ENCODE measurements around the gene RNF121.

RNF121 gene

DNA sequence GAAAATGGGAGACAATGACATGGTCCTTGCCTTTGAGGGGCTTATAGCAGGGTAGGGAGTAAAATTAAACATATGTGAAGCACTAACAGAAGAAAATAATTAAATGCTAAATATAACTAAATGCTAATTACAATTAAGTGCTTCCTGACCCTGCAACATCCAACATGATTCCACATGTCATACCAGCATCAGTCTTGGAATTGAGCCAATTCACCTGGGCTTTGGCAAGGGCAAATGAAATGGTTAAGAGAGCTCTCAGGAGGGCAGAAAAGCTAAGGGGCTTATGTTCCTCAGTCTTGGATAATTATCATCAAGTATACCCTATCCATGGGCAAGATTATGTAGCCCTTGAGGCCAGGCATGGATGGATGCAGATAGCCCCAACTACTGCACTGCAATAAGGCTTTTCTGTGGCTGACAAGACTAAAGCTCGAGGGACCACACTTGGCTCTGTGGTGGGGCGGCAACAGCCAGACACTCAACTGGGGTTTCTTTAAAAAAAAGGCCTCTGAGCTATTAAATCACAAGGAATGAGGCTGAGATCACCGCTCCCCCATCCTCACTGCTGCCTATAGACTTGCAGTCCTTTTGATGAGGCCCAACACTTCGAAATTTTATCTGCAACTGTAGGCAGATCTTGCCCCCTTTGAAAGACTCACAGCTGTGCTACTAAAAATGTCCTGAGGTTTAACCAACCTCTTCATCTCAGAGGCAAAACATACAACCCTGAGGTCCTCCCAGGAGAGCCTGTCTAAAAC lies 108.9 kb downstream of the RNF121 start:
- no peak for DNase-seq (ENCODE audit: low read depth in 1 of 2, low spot score in 1 of 2)

DNA sequence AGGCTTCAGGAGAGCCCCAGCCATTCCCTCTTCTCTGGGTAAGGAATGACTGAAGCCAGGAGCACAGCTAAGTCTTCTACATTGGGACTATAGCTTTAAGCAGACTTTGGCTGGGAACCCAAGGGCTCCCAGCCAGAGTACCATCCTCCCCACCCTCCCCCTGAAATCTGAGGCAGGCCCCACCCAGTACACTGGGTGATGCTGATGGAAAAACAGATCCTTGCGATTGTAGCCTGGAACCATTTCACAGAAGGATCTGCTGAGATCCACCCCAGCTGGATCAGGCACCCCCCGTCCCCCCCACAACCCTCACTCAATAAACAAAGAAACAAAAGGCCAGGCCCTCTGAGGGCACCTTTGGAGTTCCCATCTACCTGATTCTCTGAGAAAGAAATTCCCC lies 109.6 kb downstream of the RNF121 start:
- DNase-seq (ENCODE audit: low read depth in 1 of 2, low spot score in 1 of 2), result no peak

DNA sequence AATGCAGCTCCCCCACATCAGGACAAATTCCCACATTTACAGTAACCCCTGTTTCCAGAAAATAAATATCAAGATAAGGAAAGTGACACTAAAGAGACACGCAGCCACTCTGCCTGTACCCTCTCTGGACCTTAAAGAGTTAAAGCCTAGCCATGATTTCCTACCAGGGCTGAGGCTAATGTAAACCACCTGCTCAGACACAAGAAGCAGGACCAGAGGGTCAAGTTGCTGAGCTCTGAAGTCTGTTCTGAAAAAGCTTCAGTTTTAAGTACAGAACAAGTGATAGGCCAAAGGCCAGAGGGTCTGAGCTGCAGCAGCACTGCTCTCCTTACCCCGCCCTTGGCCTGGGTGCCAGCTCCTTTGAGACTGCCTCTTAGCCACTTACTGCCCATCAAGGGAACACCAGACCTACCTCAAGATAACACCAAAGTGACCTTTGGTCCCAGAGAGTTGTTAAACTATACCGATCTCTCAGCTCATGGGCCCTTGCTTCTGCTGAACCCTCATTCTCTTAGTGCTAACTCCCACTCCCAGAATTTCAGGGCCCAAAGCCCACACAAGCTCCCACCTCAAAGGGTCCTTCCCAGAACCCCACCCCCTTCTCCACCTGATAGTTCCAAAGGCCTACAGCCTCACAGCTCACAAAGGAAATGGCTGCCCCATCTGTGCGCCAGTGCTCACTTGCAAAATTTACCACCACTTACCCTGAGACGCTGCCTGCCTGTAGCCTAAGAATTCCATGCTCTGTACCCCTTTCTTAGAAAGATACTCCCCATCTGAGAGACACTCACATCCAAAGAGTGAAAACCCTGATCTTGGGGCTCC lies 110.4 kb downstream of the RNF121 start:
- DNase-seq (ENCODE audit: low read depth in 1 of 2, low spot score in 1 of 2), result no peak

DNA sequence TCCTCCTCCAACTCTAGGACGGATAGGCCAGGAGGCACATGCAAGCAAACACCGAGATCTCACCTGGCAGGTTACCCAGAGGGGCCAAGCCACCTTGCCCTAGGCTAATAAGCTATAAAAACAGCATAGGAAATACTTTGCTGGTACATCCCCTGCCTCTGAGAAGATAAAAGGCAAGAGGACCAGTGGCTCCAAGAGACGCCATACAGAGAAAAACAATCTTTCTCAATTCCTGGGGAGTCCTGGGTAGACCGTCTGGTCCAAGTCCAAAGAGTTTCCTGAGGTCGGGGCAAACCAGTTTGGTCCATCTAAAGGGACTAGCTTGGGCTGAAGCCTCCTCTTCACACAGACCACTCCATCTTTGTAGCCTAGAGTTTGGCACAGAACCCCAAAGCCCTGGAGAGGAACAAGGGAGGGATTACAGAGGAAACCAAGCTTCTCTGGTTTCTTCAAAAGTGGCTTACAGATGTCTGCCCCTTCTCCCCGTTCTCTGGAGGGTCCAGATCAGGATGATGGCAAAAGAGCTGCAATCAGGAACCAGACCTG lies 111.1 kb downstream of the RNF121 start:
- DNase-seq (ENCODE audit: low read depth in 1 of 2, low spot score in 1 of 2), result no peak

DNA sequence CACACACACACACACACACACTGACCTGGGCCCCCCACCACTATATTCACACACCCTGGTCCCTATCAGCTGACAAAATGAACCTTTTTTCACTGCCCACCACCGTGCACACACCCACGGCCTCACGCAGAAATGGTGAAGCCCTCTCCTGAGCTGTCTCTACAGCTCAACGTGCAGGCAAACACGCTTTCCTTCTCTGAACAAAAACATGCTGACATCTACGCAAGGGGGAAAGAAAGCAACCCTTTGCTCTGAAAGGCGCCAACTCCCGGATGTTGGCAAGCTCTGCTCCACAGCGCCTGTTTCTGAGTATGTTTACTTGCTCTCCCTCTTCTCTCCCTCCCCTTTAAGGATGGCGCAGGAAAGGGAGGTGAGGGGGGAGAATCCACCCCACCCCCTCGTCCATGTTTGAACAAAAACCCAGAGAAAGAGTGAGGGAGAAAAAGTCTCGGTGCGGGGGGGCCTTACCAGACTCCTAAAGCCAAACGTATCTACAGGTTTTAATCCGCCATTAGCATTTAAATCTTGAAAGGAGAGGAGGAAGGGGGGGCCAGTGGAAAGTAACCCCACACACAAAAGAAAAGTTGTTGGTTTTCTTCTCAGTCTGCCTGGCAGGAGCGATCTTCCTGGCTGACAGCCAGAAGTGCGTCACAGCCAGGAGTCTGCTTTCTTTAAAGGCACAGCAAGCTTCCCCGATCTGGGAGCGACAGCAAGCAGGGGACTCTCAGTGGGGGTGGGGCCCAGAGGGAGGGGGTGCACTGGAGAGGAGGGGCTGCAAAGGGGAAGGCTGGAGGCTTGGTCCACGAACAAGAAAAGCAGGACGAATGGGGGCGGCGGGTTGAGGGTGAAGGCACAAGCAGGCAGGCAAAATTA lies 111.9 kb downstream of the RNF121 start:
- peak; percentile 56 to 59 for DNase-seq (ENCODE audit: low read depth in 1 of 2, low spot score in 1 of 2)

DNA sequence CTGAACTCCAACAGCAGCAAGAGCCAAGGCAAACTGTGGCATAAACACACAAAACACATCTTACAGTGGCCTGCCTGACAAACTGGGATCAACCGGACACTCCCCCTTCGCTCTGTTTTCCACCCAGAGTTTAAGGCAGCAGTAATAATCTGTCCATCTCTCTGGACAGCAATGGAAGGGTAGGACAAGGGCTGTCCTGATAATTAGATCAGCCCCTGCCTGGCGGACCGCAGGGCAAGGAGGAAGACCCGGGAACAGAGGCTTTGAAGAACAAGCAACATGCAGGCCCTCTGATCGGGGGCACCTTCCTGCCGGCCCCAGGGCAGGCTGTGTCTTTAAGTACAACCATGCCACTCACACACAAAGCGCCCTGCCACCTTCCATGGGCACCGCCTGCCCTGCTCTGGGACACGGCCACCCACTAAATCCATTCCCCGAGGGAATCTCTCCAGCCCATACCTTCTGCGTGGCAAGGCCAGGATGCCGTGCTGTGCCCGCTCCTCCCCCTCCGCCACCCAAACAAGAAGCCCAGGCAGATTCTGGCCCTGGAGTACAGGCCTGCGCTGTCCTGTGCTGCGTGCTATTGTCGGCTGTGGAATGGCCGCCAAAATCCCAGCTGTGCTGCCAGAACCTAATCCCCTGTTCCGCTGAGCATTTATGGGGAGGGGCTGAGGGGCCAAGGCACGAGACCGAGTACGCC lies 112.7 kb downstream of the RNF121 start:
- peak; percentile 13 to 19 for DNase-seq (ENCODE audit: low read depth in 1 of 2, low spot score in 1 of 2)

DNA sequence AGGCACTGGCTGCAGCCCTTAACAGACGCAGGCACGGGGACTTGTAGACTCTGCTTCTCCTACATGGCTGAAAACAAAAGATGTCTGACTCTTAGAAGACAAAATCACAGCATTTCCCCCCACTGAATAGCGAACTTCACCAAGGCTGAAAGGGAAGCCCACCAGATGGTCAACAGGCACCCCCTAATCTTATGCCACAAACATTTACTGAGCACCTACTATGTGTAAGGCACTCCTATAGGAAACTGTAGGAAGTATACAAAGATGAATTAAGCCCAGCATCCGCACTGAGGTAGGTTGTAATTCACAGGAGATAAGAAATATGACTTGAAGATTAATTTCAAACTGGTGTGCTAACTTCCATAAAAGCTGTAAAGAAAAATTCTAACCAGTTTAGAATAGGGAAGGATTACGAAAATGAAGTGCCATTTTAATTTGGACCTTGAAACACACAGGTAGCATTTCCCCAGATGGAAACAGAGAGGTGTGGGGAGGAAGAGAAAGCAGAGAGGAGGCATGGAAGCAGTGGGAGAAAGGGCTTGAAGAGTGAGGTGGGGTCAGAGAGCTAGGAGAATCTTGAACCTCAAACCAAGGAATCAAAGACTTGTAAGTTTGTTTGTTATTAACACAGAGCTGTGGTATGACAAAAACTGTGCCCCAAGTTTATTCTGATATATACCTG lies 113.4 kb downstream of the RNF121 start:
- DNase-seq (ENCODE audit: low read depth in 1 of 2, low spot score in 1 of 2), result no peak

DNA sequence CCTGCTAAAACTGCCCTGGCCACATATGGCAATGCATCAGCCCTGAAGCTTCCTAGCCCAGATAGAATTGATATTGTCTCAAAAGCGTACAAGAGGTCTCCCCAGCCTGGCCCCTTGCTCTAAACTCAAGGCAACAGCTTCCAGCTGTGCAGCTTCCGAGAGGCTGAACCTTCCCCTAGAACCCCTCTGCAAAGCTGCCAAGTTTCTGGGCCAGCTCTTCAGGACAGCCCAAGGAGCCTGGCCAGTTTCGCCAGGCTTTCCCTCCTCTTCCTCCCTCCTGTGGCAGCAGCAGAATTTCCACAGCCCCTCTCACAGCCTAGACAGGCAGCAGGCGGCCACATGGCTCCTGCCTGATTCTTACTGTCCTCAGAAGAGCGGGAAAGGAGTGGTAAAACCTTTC lies 117.0 kb downstream of the RNF121 start:
- no peak for DNase-seq (ENCODE audit: low read depth in 1 of 2, low spot score in 1 of 2)

Measured in stimulated activated CD4-positive, alpha-beta T cell treated with anti-CD3 and anti-CD28 coated beads, Interleukin-15, amount 100 ng/mL, for 1 hour (primary cell).